H1 (cell line): ENCODE results near the gene CCDC33. TPM values are rescaled to one million over a fixed set of nuclear protein-coding genes. Genes with fewer than 3 reads are reported as not detected.
A peak's percentile ranks its signal among the peaks of the same experiment; 100 is the strongest.

ENCODE experiments used
- CTCF ChIP-seq, 3 experiments: IDR thresholded peaks; 1 replicate in 2 of 3; 2 replicates in 1 of 3; pipeline versions ENCODE4 v1.5.1 to v1.6.1; 2011; ENCODE audit warnings: low read length in 3 of 3, mild to moderate bottlenecking in 3 of 3, inconsistent platforms in 2 of 3, low read depth in 1 of 3, moderate library complexity in 1 of 3; ENCODE audit not compliant: insufficient read depth in 1 of 3; ENCODE audit errors: control extremely low read depth in 1 of 3
- POLR2A ChIP-seq, 2 experiments: IDR thresholded peaks; 1 replicate in 1 of 2; 2 replicates in 1 of 2; pipeline ENCODE4 v1.6.1; 2011; ENCODE audit warnings: low read depth in 2 of 2, low read length in 2 of 2, mild to moderate bottlenecking in 2 of 2; ENCODE audit errors: control extremely low read depth in 1 of 2
- POLR2AphosphoS5 ChIP-seq: IDR thresholded peaks from 2 replicates; pipeline ENCODE4 v1.6.1; 2011; ENCODE audit warnings: low read depth, low read length
- SIN3A ChIP-seq, 2 experiments: IDR thresholded peaks in 1 of 2; conservative IDR thresholded peaks in 1 of 2; 2 replicates each; pipeline ENCODE4 v1.6.1; 2011 to 2012; ENCODE audit warnings: low read length in 2 of 2, improper control_type of control experiment in 1 of 2, low read depth in 1 of 2, mild to moderate bottlenecking in 1 of 2
- TAF1 ChIP-seq: IDR thresholded peaks from 2 replicates; pipeline ENCODE4 v1.6.1; 2011; ENCODE audit warnings: mild to moderate bottlenecking, low read depth, low read length
- polyA plus RNA-seq, 7 experiments: library from polyadenylated mRNA; depleted of rRNA in 3 of 7; stranded (reverse) in 5 of 7; unstranded in 2 of 7; fragments of >200 nt in 5 of 7; fragments of 200-250 nt in 2 of 7; gene quantifications; 1 replicate in 5 of 7; 2 replicates in 1 of 7; 4 replicates in 1 of 7; pipeline versions ENCODE4 v1.2.1 to v1.2.3, GENCODE V29; 2011 to 2013; ENCODE audit warnings: missing spikeins in 2 of 7, mixed read lengths in 2 of 7
- total RNA-seq: library from RNA; stranded (reverse); fragmentation: NEBNext Ultra II Directional; extraction: Animal tissue kit (Norgen Biotek cat#: 25700); gene quantifications from 2 replicates; pipeline ENCODE4 v1.2.1, GENCODE V29; 2021
- TF ChIP-seq, protein P1 (sequence below): fragments of 300-600 bp; sonication (generic); IDR thresholded peaks from 2 replicates; pipeline ENCODE4 v1.7.1; 2012; ENCODE audit warnings: low read length, moderate library complexity, mild to moderate bottlenecking, inconsistent platforms; ENCODE audit not compliant: insufficient replicate concordance

CCDC33 gene
- total and polyA plus RNA-seq, 2 of the 8 experiments (the other 6 are each of a cell fraction or from before 2014, with no cell fraction given): 2.0 to 2.7 TPM

DNA sequence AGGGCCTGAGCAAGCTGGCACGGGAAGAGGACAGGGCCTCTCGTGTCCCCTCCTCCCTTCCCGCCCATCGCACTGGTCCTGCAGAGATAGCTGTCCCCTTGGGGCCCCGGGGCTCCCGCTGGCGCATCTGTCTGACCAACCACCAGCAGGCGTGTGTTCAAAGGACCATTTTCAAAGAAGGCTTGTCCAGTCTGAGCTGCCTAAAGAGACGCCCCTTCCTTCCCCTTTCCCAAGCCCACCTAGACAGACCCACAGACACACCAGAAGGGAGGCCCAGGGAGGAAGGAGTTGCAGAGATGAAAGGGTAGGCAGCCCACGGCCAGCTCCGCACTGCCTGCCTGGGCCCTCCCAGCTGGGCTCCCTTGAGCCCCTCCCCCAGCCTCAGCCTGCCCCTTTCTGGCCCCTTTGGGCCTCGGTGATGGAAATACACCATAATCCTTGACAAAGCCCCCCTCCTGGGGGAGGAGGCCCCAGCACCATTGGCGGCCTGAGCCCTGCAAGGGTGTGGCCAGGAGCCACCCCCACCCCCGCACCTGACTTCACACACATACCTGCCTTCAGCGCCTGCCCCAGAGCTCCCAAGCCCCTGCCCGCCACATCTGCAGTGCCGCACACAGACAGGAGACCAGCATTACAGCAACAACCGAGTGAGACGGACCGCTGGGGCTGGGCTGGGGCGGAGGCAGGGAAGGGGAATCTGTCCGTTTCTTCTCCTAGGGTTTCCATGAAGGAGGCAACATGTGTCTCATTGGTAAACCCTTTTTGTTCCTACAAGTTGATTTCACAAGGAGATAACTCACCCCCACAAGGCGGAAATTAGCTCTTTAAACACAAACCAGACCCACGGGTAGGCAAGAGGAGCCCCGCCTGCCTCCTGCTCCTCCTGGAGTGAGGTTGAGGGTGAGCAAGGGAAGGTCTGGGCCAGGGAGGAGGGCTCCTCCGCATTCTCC is 33.4 kb upstream of the CCDC33 start, which contains the start of gene STRA6 (continued):
- TF ChIP-seq, protein P1, sequence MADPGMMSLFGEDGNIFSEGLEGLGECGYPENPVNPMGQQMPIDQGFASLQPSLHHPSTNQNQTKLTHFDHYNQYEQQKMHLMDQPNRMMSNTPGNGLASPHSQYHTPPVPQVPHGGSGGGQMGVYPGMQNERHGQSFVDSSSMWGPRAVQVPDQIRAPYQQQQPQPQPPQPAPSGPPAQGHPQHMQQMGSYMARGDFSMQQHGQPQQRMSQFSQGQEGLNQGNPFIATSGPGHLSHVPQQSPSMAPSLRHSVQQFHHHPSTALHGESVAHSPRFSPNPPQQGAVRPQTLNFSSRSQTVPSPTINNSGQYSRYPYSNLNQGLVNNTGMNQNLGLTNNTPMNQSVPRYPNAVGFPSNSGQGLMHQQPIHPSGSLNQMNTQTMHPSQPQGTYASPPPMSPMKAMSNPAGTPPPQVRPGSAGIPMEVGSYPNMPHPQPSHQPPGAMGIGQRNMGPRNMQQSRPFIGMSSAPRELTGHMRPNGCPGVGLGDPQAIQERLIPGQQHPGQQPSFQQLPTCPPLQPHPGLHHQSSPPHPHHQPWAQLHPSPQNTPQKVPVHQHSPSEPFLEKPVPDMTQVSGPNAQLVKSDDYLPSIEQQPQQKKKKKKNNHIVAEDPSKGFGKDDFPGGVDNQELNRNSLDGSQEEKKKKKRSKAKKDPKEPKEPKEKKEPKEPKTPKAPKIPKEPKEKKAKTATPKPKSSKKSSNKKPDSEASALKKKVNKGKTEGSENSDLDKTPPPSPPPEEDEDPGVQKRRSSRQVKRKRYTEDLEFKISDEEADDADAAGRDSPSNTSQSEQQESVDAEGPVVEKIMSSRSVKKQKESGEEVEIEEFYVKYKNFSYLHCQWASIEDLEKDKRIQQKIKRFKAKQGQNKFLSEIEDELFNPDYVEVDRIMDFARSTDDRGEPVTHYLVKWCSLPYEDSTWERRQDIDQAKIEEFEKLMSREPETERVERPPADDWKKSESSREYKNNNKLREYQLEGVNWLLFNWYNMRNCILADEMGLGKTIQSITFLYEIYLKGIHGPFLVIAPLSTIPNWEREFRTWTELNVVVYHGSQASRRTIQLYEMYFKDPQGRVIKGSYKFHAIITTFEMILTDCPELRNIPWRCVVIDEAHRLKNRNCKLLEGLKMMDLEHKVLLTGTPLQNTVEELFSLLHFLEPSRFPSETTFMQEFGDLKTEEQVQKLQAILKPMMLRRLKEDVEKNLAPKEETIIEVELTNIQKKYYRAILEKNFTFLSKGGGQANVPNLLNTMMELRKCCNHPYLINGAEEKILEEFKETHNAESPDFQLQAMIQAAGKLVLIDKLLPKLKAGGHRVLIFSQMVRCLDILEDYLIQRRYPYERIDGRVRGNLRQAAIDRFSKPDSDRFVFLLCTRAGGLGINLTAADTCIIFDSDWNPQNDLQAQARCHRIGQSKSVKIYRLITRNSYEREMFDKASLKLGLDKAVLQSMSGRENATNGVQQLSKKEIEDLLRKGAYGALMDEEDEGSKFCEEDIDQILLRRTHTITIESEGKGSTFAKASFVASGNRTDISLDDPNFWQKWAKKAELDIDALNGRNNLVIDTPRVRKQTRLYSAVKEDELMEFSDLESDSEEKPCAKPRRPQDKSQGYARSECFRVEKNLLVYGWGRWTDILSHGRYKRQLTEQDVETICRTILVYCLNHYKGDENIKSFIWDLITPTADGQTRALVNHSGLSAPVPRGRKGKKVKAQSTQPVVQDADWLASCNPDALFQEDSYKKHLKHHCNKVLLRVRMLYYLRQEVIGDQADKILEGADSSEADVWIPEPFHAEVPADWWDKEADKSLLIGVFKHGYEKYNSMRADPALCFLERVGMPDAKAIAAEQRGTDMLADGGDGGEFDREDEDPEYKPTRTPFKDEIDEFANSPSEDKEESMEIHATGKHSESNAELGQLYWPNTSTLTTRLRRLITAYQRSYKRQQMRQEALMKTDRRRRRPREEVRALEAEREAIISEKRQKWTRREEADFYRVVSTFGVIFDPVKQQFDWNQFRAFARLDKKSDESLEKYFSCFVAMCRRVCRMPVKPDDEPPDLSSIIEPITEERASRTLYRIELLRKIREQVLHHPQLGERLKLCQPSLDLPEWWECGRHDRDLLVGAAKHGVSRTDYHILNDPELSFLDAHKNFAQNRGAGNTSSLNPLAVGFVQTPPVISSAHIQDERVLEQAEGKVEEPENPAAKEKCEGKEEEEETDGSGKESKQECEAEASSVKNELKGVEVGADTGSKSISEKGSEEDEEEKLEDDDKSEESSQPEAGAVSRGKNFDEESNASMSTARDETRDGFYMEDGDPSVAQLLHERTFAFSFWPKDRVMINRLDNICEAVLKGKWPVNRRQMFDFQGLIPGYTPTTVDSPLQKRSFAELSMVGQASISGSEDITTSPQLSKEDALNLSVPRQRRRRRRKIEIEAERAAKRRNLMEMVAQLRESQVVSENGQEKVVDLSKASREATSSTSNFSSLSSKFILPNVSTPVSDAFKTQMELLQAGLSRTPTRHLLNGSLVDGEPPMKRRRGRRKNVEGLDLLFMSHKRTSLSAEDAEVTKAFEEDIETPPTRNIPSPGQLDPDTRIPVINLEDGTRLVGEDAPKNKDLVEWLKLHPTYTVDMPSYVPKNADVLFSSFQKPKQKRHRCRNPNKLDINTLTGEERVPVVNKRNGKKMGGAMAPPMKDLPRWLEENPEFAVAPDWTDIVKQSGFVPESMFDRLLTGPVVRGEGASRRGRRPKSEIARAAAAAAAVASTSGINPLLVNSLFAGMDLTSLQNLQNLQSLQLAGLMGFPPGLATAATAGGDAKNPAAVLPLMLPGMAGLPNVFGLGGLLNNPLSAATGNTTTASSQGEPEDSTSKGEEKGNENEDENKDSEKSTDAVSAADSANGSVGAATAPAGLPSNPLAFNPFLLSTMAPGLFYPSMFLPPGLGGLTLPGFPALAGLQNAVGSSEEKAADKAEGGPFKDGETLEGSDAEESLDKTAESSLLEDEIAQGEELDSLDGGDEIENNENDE: no peak
- TF ChIP-seq SIN3A (conservative IDR thresholded peaks at IDR 0.05 in 1 of 2, IDR thresholded peaks at IDR 0.05 in 1 of 2; ENCODE audit: low read depth in 1 of 2, low read length in 2 of 2): peak; percentile 32 to 91; a peak in 2 of 4 replicates
- peak; percentile 73 for TF ChIP-seq TAF1
- TF ChIP-seq CTCF (IDR thresholded peaks at IDR 0.05; ENCODE audit: control extremely low read depth in 1 of 3, insufficient read depth in 1 of 3, low read depth in 1 of 3, low read length in 3 of 3): peak; percentile 56 to 68 (median 60)
- TF ChIP-seq POLR2A (IDR thresholded peaks at IDR 0.05; ENCODE audit: control extremely low read depth in 1 of 2, low read depth in 2 of 2, low read length in 2 of 2): peak in 1 of 2 experiments; percentile 34; a peak in 2 of 3 replicates
- peak; percentile 72; the same call in 1 of the 2 replicates for TF ChIP-seq POLR2AphosphoS5
